Measurements from ENCODE around the gene SKI.

Gene SKI

DNA sequence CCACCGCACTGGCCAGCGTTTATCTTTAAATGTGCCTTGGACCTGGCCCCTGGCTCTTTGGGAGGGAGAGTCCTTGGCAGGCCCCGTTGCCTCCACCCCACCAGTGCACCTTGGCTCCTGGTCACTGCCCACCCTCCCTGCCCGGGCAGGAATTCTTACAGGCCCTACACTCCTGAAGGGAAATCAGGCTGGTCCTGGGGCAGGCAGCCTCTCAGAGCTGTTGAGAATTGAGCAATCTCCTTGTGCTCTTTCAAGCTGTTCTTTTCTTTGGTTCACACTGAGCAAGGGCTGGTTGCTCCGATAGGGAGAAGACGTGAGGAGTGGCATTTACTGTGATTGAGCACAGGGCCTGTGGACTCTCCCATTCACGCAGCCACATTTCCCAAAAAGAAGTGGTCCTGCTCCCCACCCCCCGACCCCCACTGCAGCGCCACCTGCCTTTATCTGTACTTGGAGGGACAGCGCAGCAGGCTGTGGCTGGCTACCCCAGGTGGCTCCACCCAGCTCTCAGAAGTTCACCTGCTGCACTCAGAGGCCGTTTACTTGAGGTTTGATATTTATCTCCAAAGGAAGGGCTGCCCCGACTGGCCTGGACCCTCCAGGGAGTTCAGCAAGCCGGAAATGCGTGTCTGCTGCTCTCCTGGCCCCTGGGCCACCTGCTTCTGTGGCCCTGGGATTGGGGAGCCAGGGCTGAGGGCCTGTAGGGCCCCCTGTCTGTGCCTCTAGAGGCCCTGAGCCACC is 47.8 kb downstream of the SKI start:
- no peak for DNase-seq (ENCODE audit: low read depth)
- no peak overlapping the region for H3K4me3 ChIP-seq (ENCODE audit: low read depth, low read length)
- in situ Hi-C loops (cut with HindIII; ENCODE audit: low sequenced_read_pairs), result loop anchor here (10.0 kb wide), 1 partner anchor 81 kb away; the partner anchor contains the start of gene FAAP20
- TF ChIP-seq, protein P1, sequence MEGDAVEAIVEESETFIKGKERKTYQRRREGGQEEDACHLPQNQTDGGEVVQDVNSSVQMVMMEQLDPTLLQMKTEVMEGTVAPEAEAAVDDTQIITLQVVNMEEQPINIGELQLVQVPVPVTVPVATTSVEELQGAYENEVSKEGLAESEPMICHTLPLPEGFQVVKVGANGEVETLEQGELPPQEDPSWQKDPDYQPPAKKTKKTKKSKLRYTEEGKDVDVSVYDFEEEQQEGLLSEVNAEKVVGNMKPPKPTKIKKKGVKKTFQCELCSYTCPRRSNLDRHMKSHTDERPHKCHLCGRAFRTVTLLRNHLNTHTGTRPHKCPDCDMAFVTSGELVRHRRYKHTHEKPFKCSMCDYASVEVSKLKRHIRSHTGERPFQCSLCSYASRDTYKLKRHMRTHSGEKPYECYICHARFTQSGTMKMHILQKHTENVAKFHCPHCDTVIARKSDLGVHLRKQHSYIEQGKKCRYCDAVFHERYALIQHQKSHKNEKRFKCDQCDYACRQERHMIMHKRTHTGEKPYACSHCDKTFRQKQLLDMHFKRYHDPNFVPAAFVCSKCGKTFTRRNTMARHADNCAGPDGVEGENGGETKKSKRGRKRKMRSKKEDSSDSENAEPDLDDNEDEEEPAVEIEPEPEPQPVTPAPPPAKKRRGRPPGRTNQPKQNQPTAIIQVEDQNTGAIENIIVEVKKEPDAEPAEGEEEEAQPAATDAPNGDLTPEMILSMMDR (IDR thresholded peaks at IDR 0.05; ENCODE audit: low read depth, low read length, missing control alignments), result no peak

DNA sequence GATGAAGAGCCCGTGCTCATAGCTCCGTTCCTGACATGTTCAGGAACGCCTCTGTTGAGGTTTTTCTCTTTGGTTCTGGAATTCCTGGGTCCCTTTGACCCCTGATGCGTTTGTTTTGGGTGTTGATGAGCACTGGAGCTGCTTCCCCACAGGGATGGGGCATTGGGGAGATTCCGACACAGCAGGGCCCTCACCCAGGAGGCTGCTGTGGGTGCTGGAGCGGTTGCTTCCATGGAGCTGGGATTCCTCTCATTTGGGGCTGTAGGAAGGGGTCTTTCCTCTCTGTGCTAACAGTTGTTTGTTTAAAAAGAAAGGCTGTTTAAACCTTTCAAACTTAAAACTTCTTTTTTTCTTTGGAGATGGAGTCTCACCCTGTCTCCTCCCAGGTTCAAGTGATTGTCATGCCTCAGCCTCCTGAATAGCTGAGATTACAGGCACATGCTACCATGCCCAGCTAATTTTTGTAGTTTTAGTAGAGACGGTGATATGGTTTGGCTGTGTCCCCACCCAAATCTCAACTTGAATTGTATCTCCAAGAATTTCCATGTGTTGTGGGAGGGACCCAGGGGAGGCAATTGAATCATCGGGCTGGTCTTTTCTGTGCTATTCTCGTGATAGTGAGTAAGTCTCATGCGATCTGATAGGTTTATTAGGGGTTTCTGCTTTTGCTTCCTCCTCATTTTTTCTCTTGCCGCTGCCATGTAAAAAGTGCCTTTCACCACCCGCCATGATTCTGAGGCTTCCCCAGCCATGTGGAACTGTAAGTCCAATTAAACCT is 48.9 kb downstream of the SKI start:
- H3K4me3 ChIP-seq (ENCODE audit: low read depth, low read length), result no peak overlapping the region
- in situ Hi-C loops (cut with HindIII; ENCODE audit: low sequenced_read_pairs), result loop anchor here (10.0 kb wide), 1 partner anchor 82 kb away; the partner anchor contains the start of gene FAAP20
- TF ChIP-seq, protein P1 (IDR thresholded peaks at IDR 0.05; ENCODE audit: low read depth, low read length, missing control alignments), result no peak
- DNase-seq (ENCODE audit: low read depth), result no peak

- in situ Hi-C loops (cut with HindIII; ENCODE audit: low sequenced_read_pairs), result loop anchor here (10.0 kb wide), 1 partner anchor 83 kb away; the partner anchor contains the start of gene FAAP20
- TF ChIP-seq, protein P1 (IDR thresholded peaks at IDR 0.05; ENCODE audit: low read depth, low read length, missing control alignments), result no peak
- no peak for DNase-seq (ENCODE audit: low read depth)
- H3K4me3 ChIP-seq (ENCODE audit: low read depth, low read length), result no peak overlapping the region
Observed at GRCh38 chr1:2277741-2278488, 49.8 kb downstream of the SKI start.

- TF ChIP-seq, protein P1 (IDR thresholded peaks at IDR 0.05; ENCODE audit: low read depth, low read length, missing control alignments), result no peak
- H3K4me3 ChIP-seq (ENCODE audit: low read depth, low read length), result no peak overlapping the region
- in situ Hi-C loops (cut with HindIII; ENCODE audit: low sequenced_read_pairs), result loop anchor here (10.0 kb wide), 1 partner anchor 84 kb away; the partner anchor contains the start of gene FAAP20
- no peak for DNase-seq (ENCODE audit: low read depth)
Observed at GRCh38 chr1:2278591-2279209, 50.6 kb downstream of the SKI start.

GRCh38 chr1:2279210-2279639 is 51.1 kb downstream of the SKI start:
- DNase-seq (ENCODE audit: low read depth), result peak; percentile 92
- TF ChIP-seq, protein P1 (IDR thresholded peaks at IDR 0.05; ENCODE audit: low read depth, low read length, missing control alignments), result no peak
- no peak overlapping the region for H3K4me3 ChIP-seq (ENCODE audit: low read depth, low read length)
- in situ Hi-C loops (cut with HindIII; ENCODE audit: low sequenced_read_pairs), result loop anchor here (10.0 kb wide), 1 partner anchor 84 kb away; the partner anchor contains the start of gene FAAP20

Measured in astrocyte of the cerebellum (primary cell).